HCT116 (cell line): ENCODE measurements around the gene ACSL6. TPM values are rescaled to one million over a fixed set of nuclear protein-coding genes. Genes with fewer than 3 reads are reported as not detected.

ENCODE experiments used
- ATAC-seq: fragments of 200-7000 bp; cut with Tn5 transposase; 2 replicates; pipeline ENCODE4 v1.9.1; 2020; ENCODE audit warnings: mild to moderate bottlenecking, moderate library complexity
- BruUV-seq: library from RNA; stranded (reverse); fragments of 400-500 nt; replicated peaks from 2 replicates; lab custom pipeline; 2021; lab: Mats Ljungman, UMichigan
- CTCF ChIA-PET: fragments of 300-600 bp; sonication (Branson Sonifier 250); formaldehyde crosslinking; loops from one replicate; lab custom pipeline; 2021; ENCODE audit warnings: antibody characterized with exemption; lab: Charles Lee
- POLR2A ChIA-PET: fragments of 300-600, 350-600 bp; sonication (Branson Sonifier 250); formaldehyde crosslinking; loops from one replicate; lab custom pipeline; 2021; ENCODE audit warnings: antibody characterized with exemption; lab: Charles Lee
- RAD21 ChIA-PET, 2 experiments: fragments of 300-600 bp; sonication (Branson Sonifier 250); formaldehyde crosslinking; loops; one replicate each; lab custom pipeline; 2023; ENCODE audit warnings: low total read pairs in 2 of 2; ENCODE audit not compliant: uncharacterized antibody in 2 of 2, unreplicated experiment in 2 of 2, low non-redundant PET in 1 of 2; lab: Charles Lee
- DNase-seq: peaks from one replicate; pipeline ENCODE4 v3.0.0-alpha.2; 2010; ENCODE audit warnings: low read depth, low spot score
- H2AFZ ChIP-seq: fragments of 200-600 bp; shearing (Covaris generic), sonication (generic); 2 replicates; pipeline ENCODE4 v1.6.1; 2017; ENCODE audit warnings: low read depth, mixed run types, mixed read lengths, antibody characterized with exemption, low read length; ENCODE audit not compliant: poor library complexity, severe bottlenecking
- H3K27ac ChIP-seq: 2 replicates; pipeline ENCODE4 v1.5.1; 2012; ENCODE audit warnings: low read depth, low read length
- H3K27me3 ChIP-seq: fragments of 200-600 bp; sonication (generic); 2 replicates; pipeline ENCODE4 v1.6.1; 2016; ENCODE audit warnings: mixed run types, low read length, mixed read lengths; ENCODE audit not compliant: insufficient read depth
- H3K36me3 ChIP-seq, 2 experiments: fragments of 200-500 bp in 1 of 2; fragments of 200-600 bp in 1 of 2; sonication (Bioruptor generic) in 1 of 2; sonication (generic) in 1 of 2; 2 replicates each; pipeline versions ENCODE4 v1.5.1 to v1.6.1; 2014 to 2016; ENCODE audit warnings: low read length in 2 of 2, inconsistent platforms in 1 of 2, mixed read lengths in 1 of 2, mixed run types in 1 of 2; ENCODE audit not compliant: insufficient read depth in 2 of 2, control insufficient read depth in 1 of 2
- H3K4me1 ChIP-seq, 2 experiments: fragments of 200-600 bp in 1 of 2; sonication (generic) in 1 of 2; 2 replicates each; pipeline versions ENCODE4 v1.5.1 to v1.6.1; 2012 to 2017; ENCODE audit warnings: low read length in 2 of 2, inconsistent platforms in 1 of 2, mild to moderate bottlenecking in 1 of 2, mixed read lengths in 1 of 2, mixed run types in 1 of 2, moderate library complexity in 1 of 2; ENCODE audit not compliant: insufficient read depth in 2 of 2, control insufficient read depth in 1 of 2
- H3K4me2 ChIP-seq: fragments of 200-600 bp; sonication (generic); 2 replicates; pipeline ENCODE4 v1.6.1; 2017; ENCODE audit warnings: mixed run types, low read length, mixed read lengths
- H3K4me3 ChIP-seq, 2 experiments: fragments of 200-600 bp in 1 of 2; sonication (generic) in 1 of 2; replicated peaks in 1 of 2; 2 replicates each; pipeline ENCODE4 v1.5.1; 2011 to 2016; ENCODE audit warnings: low read length in 2 of 2, control low read depth in 1 of 2, low read depth in 1 of 2, mild to moderate bottlenecking in 1 of 2, mixed read lengths in 1 of 2, mixed run types in 1 of 2
- H3K79me2 ChIP-seq: fragments of 200-600 bp; sonication (generic); 2 replicates; pipeline ENCODE4 v1.6.1; 2017; ENCODE audit warnings: mild to moderate bottlenecking, mixed run types, low read length, moderate library complexity, mixed read lengths; ENCODE audit not compliant: insufficient read depth
- H3K9ac ChIP-seq: fragments of 200-600 bp; sonication (generic); 2 replicates; pipeline ENCODE4 v1.6.1; 2016; ENCODE audit warnings: low read length, mixed read lengths
- H3K9me2 ChIP-seq: fragments of 200-600 bp; sonication (generic), shearing (Covaris generic); 2 replicates; pipeline ENCODE4 v1.6.1; 2017; ENCODE audit warnings: mixed run types, mild to moderate bottlenecking, moderate library complexity; ENCODE audit not compliant: insufficient read depth
- H3K9me3 ChIP-seq, 2 experiments: fragments of 200-500 bp in 1 of 2; fragments of 200-600 bp in 1 of 2; sonication (Bioruptor generic) in 1 of 2; sonication (generic) in 1 of 2; 2 replicates each; pipeline ENCODE4 v1.6.1; 2014 to 2017; ENCODE audit warnings: low read length in 2 of 2, mixed read lengths in 2 of 2, inconsistent platforms in 1 of 2, low read depth in 1 of 2, mild to moderate bottlenecking in 1 of 2, mixed run types in 1 of 2, moderate library complexity in 1 of 2; ENCODE audit not compliant: control insufficient read depth in 1 of 2, insufficient read depth in 1 of 2
- H4K20me1 ChIP-seq: fragments of 200-600 bp; sonication (generic), shearing (Covaris generic); 2 replicates; pipeline ENCODE4 v1.6.1; 2017; ENCODE audit warnings: mixed run types, mild to moderate bottlenecking, moderate library complexity; ENCODE audit not compliant: insufficient read depth
- FOSL1 ChIP-seq: IDR thresholded peaks from 2 replicates; pipeline ENCODE4 v1.6.1; 2012; ENCODE audit warnings: low read depth
- POLR2AphosphoS5 ChIP-seq: IDR thresholded peaks from 2 replicates; pipeline ENCODE4 v1.6.1; 2011; ENCODE audit warnings: mild to moderate bottlenecking, low read depth, low read length, moderate library complexity
- RAD21 ChIP-seq: IDR thresholded peaks from 2 replicates; pipeline ENCODE4 v1.6.1; 2012; ENCODE audit warnings: low read depth, mild to moderate bottlenecking
- SIN3A ChIP-seq: IDR thresholded peaks from 2 replicates; pipeline ENCODE4 v1.6.1; 2012; ENCODE audit warnings: low read depth
- ZNF274 ChIP-seq: fragments of 200-500 bp; sonication (Bioruptor generic); IDR thresholded peaks from 2 replicates; pipeline ENCODE4 v1.6.1; 2014; ENCODE audit warnings: mild to moderate bottlenecking, low read depth, low read length, inconsistent platforms
- intact Hi-C: fragments of 100-400 bp; cut with micrococcal nuclease; formaldehyde crosslinking; loops from 2 replicates; pipeline ENCODE4 v1.10.0; 2022
- total RNA-seq: library from RNA; stranded (reverse); gene quantifications from one replicate; pipeline ENCODE4 v1.2.1, GENCODE V29; 2021; ENCODE audit not compliant: unreplicated experiment
- TF ChIP-seq, protein P1 (sequence below), 3 experiments: fragments of 200-600 bp in 1 of 3; sonication (generic) in 1 of 3; IDR thresholded peaks in 2 of 3; conservative IDR thresholded peaks in 1 of 3; 2 replicates each; pipeline ENCODE4 v1.5.1; 2012 to 2017; ENCODE audit warnings: low read depth in 2 of 3, low read length in 2 of 3, antibody characterized with exemption in 1 of 3, borderline replicate concordance in 1 of 3, control low read depth in 1 of 3, mild to moderate bottlenecking in 1 of 3, mixed read lengths in 1 of 3, mixed run types in 1 of 3, moderate library complexity in 1 of 3; ENCODE audit not compliant: insufficient read depth in 1 of 3
- TF ChIP-seq, protein P2 (sequence below): IDR thresholded peaks from 2 replicates; pipeline ENCODE4 v1.6.1; 2012
- TF ChIP-seq, protein P3 (sequence below): IDR thresholded peaks from 2 replicates; pipeline ENCODE4 v1.6.1; 2012; ENCODE audit warnings: low read depth

ACSL6 gene
- total RNA-seq, 1 experiment from 2014 or later = 2.3 TPM

DNA sequence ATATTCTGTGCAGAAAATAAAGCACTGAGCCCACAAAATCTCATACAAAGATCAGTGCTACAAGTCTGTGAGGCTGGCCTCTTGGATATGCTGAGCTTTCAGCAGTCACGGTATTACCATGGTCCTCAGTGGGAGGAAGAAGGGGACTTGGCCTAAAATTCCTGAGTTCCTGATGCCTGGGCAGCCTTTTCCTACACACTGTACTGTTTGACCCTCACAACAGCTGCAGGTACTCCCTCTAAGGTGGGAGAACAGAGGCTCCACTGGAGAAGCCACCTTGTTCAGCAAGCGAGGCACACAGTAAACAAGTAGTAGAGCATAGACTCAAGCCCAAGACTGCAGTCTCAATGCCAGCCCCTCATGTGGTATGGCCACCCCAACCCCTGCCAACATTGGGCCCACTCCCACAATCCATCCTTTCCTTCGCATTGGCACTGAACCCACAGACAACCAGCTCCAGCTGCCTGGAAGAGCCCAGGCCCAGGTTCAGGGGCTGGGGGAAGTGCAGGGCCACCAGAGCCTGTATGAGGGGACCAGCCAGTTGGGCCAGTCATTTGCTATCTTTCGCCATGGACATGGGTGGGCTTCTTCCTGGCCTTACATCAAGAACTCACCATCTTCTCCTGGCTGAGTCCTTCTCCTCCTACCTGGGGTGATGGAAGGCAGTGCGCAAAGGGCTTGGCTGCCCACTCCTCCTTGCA, 14.3 kb downstream of the ACSL6 start:
- no peak overlapping the region for H3K9ac ChIP-seq
- H3K4me2 ChIP-seq = no peak overlapping the region
- no peak overlapping the region for H3K27ac ChIP-seq
- TF ChIP-seq, protein P1, sequence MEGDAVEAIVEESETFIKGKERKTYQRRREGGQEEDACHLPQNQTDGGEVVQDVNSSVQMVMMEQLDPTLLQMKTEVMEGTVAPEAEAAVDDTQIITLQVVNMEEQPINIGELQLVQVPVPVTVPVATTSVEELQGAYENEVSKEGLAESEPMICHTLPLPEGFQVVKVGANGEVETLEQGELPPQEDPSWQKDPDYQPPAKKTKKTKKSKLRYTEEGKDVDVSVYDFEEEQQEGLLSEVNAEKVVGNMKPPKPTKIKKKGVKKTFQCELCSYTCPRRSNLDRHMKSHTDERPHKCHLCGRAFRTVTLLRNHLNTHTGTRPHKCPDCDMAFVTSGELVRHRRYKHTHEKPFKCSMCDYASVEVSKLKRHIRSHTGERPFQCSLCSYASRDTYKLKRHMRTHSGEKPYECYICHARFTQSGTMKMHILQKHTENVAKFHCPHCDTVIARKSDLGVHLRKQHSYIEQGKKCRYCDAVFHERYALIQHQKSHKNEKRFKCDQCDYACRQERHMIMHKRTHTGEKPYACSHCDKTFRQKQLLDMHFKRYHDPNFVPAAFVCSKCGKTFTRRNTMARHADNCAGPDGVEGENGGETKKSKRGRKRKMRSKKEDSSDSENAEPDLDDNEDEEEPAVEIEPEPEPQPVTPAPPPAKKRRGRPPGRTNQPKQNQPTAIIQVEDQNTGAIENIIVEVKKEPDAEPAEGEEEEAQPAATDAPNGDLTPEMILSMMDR (IDR thresholded peaks at IDR 0.05 in 2 of 3, conservative IDR thresholded peaks at IDR 0.05 in 1 of 3; ENCODE audit: borderline replicate concordance in 1 of 3, insufficient read depth in 1 of 3, low read depth in 2 of 3, low read length in 2 of 3) = no peak
- TF ChIP-seq, protein P2, sequence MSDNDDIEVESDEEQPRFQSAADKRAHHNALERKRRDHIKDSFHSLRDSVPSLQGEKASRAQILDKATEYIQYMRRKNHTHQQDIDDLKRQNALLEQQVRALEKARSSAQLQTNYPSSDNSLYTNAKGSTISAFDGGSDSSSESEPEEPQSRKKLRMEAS = no peak
- TF ChIP-seq FOSL1 (no peak), POLR2AphosphoS5 (no peak), RAD21 (no peak), SIN3A (no peak), ZNF274 (no peak)
- TF ChIP-seq, protein P3, sequence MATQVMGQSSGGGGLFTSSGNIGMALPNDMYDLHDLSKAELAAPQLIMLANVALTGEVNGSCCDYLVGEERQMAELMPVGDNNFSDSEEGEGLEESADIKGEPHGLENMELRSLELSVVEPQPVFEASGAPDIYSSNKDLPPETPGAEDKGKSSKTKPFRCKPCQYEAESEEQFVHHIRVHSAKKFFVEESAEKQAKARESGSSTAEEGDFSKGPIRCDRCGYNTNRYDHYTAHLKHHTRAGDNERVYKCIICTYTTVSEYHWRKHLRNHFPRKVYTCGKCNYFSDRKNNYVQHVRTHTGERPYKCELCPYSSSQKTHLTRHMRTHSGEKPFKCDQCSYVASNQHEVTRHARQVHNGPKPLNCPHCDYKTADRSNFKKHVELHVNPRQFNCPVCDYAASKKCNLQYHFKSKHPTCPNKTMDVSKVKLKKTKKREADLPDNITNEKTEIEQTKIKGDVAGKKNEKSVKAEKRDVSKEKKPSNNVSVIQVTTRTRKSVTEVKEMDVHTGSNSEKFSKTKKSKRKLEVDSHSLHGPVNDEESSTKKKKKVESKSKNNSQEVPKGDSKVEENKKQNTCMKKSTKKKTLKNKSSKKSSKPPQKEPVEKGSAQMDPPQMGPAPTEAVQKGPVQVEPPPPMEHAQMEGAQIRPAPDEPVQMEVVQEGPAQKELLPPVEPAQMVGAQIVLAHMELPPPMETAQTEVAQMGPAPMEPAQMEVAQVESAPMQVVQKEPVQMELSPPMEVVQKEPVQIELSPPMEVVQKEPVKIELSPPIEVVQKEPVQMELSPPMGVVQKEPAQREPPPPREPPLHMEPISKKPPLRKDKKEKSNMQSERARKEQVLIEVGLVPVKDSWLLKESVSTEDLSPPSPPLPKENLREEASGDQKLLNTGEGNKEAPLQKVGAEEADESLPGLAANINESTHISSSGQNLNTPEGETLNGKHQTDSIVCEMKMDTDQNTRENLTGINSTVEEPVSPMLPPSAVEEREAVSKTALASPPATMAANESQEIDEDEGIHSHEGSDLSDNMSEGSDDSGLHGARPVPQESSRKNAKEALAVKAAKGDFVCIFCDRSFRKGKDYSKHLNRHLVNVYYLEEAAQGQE = no peak
- H3K4me1 ChIP-seq = peaks cover 4 to 8% of the 10 kb centered on the region in 2 experiments; a peak in 3 of 4 replicates
- ChIA-PET CTCF (interaction anchor here (4.3 kb wide), 1 partner anchor 11 kb away, joined by 17 read pairs; no protein-coding TSS in a partner anchor), POLR2A (no interaction called here), RAD21 (no interaction called here)
- no peaks in the 10 kb centered on the region for H3K79me2 ChIP-seq
- no peaks in the 10 kb centered on the region for H3K9me3 ChIP-seq
- H3K36me3 ChIP-seq = no peaks in the 10 kb centered on the region
- no peaks in the 10 kb centered on the region for H4K20me1 ChIP-seq
- H3K27me3 ChIP-seq = no peaks in the 10 kb centered on the region
- DNase-seq (no peak), ATAC-seq (no peak)
- no TSS peak for BruUV-seq
- H2AFZ ChIP-seq = no peak overlapping the region
- no peaks in the 10 kb centered on the region for H3K9me2 ChIP-seq
- no peak overlapping the region for H3K4me3 ChIP-seq
- intact Hi-C loops = no loop called here
